Mammary epithelial cell (primary cell): Measurements from ENCODE around the gene DUSP22.

Experiments used
- CTCF ChIP-seq, 2 donors: IDR thresholded peaks in 1 of 2; conservative IDR thresholded peaks in 1 of 2; 2 replicates each; pipeline ENCODE4 v1.5.1; 2011 to 2012; ENCODE audit warnings: inconsistent platforms in 2 of 2, low read length in 2 of 2, mild to moderate bottlenecking in 2 of 2, control low read depth in 1 of 2, low read depth in 1 of 2; ENCODE audit not compliant: insufficient read depth in 1 of 2; ENCODE audit errors: extremely low read depth in 1 of 2
- EZH2 ChIP-seq: IDR thresholded peaks from 2 replicates; pipeline ENCODE4 v1.6.1; 2012; ENCODE audit warnings: low read length, inconsistent platforms, borderline replicate concordance

GRCh38 chr6:294656-295565 is 2.6 kb downstream of the DUSP22 start:
- no peak for TF ChIP-seq EZH2
- TF ChIP-seq CTCF (conservative IDR thresholded peaks at IDR 0.05 in 1 of 2, IDR thresholded peaks at IDR 0.05 in 1 of 2; ENCODE audit: extremely low read depth in 1 of 2, insufficient read depth in 1 of 2, low read depth in 1 of 2, low read length in 2 of 2) = no peak
